GM19395 (cell line): Measurements from ENCODE around the gene SHANK1.

ENCODE experiments used
- ATAC-seq: cut with Tn5 transposase; IDR thresholded peaks from one replicate; pipeline ENCODE4 v1.9.1; 2021; ENCODE audit warnings: mild to moderate bottlenecking, moderate library complexity; ENCODE audit not compliant: unreplicated experiment

SHANK1 gene

DNA sequence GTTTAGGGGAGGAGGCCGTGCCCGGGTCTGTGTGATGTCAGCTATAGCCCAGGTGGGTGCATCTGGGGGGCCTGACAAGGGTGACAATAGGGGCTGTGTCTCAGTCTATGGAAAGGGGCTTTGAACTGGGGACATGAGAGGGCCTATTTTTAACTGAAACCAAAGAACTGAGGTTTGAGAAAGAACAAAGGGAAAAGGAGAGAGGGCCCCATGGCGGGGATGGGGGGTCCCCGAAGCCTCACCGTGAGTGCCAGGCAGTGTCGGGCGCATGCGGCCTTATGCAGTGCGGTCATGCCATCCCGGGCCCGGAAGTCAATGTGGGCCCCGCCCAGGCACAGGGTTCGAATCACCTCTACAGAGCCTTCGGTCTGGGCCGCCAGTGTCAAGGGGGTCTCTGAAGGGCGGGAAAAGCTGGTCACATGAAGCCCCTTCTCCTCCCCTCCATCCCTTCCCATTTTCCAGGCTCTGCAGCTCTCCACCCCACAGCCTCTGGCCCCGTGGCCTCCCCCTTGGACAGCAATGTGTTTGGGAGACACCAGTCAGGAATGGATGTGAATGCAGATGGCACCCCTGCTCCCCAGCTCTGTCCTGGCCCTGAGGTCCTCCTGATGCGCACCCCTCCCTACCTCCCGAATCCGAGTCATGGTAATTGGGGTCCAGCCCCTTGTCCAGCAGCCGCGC, 5.9 kb downstream of the SHANK1 start:
- no peak for ATAC-seq

DNA sequence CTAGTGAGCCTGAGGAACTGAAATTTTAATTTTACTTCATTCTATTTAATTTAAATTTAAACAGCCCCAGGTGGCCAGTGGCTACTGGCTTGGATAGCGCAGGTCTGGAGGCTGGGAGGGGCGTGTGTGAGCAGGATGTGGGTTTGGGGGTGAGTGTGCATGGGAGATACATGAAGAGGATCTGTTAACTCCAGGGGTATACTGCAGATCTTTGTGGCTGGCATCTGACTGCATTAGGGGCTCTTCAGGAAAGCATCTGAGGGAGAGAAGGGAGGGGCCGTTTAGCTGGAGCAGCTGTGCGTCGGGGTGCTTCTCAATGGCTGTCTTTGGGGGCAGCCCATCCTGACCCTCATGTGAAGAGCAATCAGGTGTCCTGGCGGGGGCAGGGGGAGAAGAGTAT, 6.8 kb downstream of the SHANK1 start:
- ATAC-seq, result no peak

DNA sequence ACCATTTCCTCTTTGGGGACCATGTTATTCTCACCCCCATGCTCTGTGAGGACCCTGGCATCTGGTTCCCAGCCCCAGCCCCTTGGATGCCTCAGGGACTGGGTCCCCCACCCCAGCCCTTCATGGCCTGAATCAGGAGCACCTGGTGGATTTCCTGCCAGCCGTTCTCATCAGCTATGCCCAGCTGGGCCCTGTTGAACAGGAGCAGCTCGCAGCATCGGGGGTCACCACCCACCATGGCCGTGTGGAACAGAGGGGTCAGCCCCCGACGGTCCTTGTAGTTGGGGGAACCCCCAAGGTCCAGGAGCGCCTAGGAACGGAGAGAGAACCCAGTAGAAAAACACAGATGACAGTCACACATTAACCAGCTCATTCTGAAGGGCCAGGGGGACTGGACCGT, 7.8 kb downstream of the SHANK1 start:
- no peak for ATAC-seq

DNA sequence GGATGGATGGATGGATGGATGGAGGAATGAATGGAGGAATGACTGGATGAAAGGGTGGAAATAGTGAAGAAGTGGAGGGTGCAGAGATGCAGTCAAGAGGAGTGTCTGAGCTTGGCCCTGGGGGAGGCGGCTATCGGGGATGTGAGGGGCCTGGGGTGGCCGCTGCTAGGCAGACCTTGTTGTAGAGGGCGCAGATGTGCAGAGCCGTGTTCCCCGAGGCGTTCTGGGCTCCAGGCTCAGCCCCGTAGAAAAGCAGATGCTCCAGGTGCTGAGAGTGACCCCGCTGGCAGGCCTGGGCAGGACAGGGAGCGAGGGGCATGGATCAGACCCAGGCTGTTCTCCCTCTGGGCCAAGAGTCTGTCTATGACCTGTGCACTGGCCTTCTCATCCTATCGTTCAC, 8.4 kb downstream of the SHANK1 start:
- no peak for ATAC-seq

DNA sequence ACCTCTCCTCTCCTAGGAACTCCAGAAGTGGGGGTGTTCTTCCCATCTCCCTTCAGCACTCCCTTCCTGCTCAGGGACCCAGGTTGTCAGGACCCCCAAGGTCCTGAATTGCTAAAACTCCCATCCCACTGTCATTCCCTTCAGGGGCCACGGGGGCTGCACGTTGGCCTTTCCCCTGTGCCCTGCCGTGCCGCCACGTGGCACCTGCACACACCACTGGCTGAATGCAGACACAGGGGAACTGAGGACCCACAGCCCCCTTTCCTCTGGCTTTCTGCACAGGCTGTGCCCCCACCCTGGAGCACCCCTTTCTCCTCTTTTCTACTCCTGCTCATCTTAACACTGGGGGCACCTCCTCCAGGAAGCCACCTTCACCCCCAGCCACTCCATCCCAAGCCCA, 9.0 kb downstream of the SHANK1 start:
- ATAC-seq, result no peak

DNA sequence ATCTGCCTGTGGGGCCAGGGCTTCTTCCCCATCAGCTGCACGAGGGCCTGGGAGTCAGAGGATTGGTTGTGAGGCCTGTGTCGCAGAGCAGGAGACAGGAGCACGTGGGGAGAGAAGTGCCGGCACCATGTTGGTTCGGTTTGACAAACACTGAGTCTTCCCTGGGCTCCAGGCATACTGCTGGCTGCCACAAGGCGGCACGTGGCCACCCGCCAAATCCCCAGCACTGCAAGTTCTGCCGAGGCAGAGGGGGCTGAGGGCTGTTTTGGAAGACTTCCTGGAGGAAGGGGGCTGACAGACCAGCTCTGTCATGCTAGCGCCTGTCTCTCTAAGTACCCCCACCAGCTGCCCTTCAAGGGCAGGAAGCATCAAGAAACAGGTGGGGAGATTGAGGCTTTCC, 9.5 kb downstream of the SHANK1 start:
- ATAC-seq, result no peak

DNA sequence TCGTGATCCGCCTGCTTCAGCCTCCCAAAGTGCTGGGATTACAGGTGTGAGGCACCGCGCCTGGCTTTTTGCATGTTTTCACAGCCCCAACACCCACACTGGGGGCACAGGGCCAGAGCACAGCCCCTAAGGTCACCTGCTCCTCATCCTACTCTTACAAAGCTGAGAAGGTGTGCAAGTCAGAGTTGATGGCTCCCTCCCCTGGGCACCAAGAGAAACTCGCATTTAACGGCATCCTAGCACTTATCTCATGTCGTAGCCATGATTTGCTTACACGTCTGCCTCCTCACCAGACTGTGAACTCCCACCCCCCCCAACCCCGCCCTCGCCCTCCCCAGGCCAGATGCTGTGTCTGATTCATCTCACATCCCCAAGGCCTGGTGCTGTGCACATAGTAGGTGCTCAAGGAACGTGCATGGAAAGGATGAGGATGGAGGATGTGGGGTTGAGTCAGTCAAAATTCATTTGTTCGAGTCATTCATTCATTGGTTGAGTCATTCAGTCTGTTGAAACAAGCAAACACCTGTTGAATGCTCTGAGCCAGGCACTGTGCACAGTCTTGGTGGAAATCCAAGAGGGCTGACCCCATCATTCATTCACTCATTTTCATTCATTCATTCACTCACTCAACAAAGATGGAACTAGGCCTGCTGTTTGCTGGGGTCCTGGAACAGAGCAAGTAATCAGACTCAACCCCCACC, 11.3 kb downstream of the SHANK1 start:
- ATAC-seq, result no peak

DNA sequence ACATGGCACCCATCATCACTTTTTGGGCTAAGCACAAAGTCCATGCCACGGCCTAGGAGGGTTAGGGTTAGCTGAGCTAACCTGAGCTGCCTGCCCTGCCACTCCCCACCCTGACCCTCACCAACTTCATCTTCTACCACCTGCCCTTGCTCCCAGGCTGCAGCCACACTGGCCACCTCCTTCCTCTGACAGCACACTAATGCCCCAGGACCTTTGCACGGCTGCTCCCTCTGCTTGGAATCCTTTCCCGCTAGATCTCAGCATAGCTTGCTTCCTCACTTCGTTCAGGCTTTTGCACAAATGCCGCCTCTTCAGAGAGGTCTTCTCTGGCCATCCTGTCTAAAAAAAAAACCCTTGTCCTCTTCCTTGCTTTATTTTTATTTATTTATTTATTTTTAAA, 13.2 kb downstream of the SHANK1 start:
- no peak for ATAC-seq

DNA sequence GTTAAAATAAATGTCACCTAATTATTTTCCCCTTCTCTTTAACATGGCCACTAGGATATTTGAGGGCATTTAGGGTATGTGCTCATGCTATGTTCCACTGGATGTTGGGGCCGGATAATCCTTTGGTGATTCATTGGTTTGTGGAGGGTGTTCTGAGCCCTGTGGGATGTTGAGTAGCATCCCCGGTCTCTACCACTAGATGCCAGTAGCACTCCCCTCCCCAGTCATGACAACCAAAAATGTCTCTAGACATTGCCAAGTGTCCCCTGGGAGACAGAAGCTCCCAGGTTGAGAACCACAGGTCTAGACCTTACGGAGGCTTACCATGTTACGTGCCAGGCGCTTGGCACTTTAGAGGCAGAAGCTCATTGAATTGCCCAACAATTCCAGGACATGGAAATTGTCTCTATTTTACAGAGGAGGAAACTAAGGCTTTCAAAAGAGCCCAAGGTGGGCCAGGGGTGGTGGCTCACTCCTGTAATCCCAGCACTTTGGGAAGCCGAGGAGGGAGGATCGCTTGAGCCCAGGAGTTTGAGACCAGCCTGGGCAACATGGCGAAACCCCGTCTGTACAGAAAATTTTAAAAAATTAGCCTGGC, 14.1 kb downstream of the SHANK1 start:
- ATAC-seq, result no peak

DNA sequence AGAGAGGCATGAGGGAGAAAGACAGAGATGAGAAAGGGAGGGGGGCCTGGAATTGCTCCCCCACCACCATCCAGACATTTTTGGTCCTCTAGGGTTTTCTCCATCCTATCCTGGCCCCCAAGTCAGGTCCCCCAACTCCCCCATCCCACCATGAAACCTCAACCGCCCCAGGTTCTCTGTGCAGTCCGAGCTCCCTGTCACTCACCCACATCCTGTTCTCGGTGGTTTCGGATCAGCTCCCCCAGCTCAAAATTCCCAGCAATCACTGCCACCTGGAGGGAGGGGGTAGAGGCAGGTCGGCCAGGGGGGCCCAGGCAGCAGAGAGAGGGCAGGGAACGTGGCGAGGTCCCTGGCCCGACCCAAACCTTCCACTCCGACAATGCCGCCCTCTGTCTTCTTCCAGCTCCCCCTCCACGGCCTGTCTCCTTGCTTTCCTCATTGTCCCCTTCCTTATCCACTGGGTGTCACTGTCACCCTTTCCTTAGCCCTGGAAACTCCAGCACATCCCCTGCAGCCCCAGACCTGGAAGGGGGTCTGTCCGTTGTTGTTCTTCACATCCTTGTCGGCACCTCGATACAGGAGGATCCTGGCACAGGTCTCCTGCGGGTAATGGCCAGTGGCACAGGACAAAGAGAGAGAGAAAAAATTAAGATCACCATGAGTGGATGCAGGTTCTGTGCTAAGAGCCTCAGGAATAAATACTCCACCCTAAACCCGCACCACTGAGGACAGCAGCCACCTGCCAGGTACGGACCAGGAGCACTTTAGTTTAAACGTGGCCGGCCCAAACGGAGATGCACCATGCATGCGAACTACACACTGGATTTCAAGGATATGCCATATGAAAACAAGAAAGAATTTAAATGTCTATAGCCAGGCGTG, 15.4 kb downstream of the SHANK1 start:
- no peak for ATAC-seq

DNA sequence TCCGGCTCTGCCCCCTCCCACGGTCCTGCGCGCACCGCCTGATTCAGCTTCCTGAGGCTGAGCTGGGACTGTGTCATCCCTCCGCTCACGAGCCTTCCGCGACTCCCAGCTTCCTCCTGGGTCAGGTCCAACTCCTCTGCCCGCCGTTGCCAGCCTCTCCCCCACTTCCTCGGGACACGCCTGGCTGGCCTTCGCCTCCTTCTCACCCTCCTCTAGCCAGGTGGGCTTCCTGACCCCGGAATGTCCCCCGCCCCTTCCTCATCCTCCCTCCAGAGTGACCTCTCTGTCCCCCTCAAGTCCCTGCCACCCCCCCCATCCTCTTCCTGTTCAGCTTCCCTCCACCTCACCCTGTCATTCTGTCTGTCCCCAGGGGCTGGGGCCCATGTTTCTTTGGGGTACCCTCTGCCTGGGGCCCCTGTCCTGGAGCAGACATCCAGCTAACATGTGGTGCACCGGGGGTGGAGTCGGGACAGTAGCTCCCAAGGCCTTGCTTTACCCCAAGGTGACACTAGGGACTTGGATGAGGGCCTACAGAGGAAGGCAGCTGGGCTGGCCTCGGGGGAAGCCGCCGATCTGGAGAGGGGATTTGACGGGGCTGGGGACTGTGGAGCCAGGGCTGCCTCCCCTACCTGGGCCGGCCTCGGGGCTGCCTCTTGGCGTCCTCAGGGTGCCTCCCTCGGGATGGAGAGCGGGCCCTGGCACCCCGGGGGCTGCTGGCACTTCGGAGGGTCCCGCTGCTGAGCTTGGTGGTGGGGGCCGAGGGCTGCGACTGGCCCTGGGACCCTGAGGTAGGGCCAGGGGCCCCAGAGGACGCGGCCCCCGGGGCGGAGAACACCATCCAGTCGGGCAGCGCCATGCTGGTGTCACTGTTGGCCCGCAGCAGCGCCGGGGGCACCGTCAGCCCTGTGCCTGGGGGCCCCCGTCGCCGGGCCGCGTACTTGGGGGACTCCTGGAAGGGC, 16.5 kb downstream of the SHANK1 start:
- no peak for ATAC-seq

DNA sequence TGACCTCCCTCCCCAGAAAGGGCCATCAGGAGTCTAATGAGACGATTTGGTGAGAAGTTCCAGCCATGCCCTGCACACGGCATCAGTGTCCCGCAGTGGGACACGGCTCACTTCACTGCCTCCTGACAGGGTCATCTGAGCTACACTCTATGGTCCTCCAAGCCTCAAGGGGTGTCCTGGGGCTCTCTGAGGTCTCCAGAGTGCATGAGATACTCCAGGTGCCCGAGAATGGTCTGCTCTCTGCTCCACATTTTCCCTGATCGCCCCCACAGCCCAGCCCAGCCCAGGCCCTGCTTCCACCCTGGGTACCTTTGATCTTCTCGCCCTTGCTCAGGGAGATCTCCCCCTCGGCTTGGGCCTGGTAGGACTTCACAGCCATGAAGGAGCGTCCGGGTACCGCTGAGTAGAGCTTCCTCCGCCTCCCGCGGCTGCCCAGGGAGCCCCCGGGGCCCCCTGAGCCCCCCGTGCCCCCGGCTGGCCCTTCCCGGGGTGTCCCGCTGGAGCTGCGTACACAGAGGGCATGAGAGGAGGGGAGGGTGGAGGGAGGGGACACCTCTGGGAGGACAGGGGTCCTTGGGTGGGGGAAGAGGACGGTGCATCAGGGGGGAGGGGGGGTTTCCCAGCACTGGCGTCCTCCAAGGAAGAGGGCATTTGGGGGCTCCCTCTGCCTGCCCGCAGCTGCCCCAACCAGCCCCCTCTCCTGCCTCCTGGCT, 17.3 kb downstream of the SHANK1 start:
- no peak for ATAC-seq

DNA sequence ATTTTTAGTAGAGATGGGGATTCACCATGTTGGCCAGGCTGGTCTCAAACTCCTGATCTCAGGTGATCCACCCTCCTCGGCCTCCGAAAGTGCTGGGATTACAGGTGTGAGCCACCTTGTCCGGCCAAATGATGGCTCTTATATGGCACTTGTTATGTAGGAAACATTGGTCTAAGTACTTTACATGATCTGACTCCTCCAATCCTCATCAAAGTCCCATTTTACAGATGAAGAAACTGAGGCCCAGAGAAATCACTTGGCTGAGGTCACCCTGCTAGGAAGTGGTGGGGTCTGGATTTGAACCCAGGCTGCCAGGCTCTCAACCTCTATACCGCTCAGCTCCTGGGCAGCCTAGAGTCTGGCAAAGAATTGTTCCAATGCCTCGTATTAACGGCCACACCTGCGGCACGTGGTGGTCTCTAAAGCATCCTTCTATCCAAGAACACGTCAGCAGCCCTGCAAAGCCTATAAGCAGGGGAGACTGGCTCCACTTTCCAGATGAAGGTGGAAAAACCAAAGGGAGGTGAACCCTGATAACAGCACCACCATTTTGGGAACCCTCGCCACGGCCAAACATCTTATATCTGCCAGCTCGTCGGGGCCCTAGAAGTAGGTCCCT, 18.1 kb downstream of the SHANK1 start:
- ATAC-seq, result no peak

DNA sequence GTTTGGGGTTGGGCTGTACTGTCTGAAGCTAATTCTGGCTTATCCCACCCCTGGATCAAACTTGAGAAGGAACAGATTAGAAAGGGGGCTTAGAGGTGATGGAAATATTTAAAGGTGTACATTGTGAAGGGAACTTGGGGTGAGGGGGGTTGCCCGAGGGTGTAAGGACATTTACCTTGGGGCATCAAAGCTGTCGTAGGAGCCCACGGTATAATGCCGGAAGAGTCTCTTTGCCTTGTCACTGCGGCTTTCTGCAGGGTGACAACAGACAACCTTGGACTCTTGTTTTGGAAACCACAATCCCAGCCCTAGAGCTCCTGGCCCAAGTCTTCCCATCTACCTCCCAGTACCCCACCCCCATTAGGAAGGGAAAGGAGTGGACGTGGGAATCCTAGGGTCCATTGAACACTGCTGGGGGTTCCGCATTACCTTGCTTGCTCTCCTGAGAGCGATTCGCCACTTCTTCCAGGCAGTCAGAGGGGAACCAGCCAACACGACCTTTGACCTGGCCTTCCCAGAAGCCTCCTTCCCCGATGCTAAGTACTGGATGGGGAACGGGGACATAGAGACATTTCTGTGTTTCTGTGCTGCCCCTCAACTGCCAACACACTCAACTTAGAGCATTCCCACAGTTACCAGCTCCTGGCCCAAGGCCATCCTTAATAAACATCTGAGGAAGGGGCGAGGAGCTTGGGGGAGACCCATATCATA, 22.0 kb downstream of the SHANK1 start:
- no peak for ATAC-seq

DNA sequence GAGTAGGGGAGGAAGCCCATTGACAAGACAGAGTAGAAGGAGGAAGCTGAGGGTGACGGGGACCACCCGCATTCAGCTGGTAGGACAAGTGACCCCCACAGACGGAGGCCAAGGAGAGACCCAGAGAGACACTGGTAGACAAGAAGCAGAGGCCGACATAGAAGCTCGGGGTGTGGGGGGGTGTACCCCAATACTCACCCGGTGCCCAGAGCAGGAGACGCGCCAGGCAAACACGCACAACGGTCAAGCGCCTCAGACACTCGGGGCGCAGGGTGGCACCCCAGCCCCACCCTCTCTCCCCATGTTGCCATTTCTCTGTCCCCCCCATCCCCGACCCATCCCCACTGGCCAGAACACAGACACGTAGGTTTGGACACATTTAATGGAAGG, 23.5 kb downstream of the SHANK1 start:
- no peak for ATAC-seq

DNA sequence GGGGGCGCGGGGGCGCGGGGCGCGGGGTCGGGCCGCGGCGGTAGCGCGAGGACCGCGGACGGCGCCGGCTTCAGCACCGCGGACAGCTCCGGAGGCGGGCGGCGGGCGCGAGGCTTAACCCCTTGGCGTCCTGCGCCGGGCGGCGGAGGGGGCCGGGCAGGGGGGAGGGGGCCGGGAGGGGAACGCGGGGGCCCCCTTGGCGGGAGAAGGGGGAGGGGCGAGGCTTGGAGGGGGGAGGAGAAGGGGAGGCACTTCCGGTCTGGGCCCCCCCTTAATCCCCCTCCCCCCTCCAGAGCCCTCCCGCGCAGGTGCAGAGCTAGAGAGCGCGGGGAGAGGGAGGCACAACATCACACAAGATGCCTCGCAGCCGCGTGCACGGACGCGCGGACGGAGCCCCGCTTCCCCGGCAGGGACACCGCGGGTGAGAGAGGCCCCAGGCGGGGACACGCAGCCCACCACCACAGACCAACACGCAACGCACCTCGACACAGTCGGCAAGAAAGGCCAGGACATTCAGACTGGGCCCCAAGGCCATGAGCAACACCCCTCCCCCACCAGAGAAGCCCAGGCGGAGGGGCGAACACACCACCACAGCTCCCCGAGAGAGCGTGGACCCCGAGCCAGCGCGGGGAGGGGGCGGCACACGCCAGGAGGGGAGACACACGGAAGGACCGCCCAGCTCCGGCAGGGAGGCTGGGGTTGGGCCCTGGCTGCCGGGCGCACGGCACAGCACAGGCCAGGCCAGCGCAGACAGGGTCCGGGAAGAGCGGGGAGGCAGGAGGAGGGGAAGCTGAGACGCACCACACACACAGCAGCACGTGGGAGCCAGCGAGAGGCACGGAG, 24.1 kb downstream of the SHANK1 start:
- no peak for ATAC-seq

DNA sequence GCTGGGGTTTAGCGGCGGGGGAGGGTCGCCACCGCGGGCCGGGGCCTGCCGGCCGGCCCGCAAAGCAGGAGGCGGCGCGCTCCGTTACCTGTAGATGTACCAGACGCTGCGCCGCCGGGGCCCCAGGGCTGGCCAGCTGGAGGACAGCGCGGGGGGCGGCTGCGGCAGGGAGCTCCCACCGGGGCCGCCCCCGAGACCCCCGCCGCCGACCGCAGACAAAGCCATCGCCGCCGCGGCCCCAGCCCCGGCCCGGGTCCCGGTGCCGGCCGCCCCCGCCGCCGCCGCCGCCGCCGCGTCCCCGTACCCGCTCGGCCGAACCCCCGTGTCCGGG, 24.8 kb downstream of the SHANK1 start:
- ATAC-seq, result no peak
